Measurements from ENCODE around the gene ADRA2C.

Gene ADRA2C

DNA sequence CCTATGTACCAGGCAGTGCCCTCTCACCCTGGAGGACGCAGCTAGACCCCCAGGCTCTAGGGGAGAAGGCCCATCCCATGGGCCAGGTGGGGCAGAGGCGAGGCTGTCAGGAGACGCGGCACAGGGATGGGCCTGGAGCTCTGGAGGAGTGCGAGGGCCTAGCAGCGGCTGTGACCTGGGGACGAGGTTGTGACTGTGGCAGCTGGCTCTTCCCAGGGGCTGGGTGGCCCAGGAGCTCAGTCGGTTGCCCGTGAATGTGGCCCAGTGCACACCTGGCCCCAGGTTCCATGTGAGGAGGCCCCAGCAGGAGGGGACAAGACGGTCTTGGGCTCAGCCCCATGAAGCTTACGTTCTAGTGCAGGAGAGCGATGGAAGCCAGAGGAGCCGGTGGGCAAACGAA is 31.0 kb upstream of the ADRA2C start:
- no peak for DNase-seq

DNA sequence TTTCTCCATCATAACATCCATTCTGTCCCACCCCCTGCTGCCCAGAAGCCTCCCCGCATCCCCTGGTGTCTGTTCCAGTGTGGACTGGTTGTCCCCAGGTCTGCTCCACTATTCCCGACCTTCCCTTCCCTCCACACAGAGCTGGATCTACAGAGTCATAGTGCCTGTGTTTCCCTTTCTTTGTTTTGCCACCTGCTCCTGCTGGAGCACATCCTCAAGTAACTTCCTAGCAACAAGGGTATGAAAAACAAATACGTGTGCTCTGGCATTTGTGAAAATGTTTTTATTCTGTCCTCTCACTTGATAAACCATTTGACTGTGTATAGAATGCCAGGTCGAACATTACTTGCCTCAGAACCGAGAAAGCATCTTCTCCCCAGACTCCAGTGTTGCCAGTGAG is 29.9 kb upstream of the ADRA2C start:
- no peak for DNase-seq

DNA sequence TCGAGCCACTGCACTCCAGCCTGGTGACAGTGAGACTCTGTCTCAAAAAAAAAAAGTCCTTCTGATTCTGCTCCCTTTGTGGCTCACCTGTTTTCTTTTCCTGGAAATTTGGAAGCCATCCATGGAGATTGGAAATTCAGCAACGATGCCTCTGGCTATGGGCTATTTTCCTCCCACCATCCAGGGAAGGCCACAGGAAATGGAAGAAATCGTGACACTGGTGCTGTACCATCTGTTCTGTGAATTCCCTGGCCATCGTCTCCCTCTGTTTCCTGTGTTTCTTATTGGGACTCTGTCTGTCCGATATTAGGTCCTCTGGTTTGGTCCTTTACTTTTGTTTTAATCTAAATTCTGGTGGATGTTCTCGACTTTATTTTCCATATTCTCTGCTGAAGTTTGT is 29.4 kb upstream of the ADRA2C start:
- DNase-seq: no peak

DNA sequence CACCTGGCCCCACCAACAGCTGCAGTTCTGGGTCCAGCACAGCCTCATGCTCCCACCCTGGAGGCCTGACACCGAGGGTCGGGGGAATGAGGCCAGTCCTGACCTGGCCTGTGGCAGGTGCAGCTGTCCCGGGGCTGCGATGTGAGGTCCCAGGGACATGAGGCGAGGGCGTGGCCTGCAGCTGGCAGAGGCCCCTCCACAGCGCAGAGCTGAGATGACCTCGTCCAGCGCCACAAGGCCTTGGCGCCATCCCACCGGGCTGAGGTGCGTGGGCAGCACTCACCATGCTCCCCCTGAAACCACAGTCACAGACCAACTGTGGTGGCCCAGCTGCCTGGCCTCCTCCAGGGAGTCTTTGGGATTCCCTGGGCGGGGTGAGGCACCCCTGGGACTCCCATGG is 26.6 kb upstream of the ADRA2C start:
- DNase-seq: no peak

DNA sequence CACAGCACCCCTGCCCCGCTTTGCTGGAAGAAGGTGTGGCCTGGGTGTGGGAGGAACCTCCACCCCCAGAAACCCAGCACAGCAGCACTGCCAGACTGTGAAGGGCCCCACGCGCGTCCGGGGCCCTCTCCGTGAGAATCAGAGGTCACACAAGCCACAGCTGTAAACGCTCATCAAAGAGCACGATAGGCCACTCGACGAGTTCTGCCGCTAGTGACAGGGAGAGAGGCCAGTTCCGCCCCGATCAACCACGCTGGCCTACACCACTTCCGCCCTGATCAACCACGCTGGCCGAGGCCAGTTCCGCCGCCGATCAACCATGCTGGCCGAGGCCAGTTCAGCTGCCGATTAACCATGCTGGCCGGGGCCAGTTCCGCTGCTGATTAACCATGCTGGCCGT is 25.9 kb upstream of the ADRA2C start:
- no peak for DNase-seq

DNA sequence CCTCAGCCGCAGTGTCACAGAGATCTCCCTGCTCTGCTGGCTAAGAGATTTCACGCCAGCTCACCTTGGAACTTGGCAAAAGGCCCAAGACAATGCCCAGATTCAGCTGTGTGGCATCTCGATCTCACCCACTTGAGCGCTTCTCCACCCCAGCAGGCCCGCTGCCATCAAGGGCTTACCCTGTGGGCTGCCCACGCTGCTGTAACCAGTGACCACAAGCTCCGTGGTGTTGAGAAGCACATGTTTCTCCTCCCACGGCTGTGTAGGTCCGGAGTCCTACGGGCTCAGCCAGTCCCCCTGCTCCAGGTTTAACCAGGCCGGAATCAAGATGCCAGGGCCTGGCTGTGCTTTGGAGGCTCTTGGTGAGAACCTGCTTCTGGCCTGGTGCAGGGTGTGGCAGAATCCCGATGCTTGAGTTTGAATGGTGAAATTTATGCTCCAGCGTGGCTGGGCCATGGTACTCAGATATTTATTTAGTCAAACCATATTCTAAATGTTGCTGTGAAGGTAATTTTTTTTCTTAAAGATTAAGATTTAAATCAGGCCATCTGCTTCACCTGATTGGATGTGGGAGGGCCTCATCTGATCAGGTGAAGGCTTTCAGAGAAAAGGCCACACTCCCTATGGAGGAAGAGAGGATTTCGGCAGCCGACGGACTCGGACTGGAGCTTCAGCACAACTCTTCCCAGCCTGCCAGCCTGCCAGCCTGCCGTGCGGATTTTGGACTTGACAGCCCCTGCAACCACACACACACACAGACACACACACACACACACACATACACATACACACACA is 24.8 kb upstream of the ADRA2C start:
- no peak for DNase-seq

DNA sequence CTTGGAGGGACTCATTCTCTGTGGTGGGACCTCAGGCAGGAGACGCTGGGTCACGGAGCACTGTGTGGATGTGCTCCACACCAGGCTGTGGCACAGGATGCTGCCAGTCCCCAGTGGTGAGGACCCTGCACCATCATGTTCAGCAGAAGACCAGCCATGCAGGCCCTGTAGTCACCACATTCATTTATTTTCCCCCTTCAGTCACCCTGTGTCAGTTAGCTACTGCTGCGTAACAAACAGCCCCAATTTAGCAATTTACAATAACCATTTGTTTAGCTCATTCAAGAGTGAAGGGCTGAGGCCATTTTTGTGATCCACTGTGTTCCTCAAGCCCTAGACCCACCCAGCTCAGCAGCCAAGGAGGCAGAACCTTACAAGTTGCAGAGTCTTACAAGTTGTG is 23.6 kb upstream of the ADRA2C start:
- DNase-seq: no peak

DNA sequence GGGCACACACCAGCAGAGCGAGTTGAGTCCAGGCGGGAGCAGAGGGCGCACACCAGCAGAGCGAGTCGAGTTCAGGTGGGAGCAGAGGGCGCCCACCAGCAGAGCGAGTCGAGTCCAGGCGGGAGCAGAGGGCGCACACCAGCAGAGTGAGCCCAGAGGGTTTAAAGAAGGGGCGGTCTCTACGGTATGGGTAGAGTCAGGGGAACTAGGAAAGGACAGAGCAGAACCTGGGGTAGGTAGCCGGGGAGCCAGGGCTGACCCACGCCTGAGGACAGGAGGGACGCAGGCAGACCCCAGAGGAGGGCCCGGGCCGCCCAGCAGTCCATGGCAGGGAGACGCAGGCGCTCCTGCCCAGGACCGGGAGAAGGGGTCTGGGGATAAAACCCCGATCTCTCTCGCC is 22.0 kb upstream of the ADRA2C start:
- DNase-seq: no peak

DNA sequence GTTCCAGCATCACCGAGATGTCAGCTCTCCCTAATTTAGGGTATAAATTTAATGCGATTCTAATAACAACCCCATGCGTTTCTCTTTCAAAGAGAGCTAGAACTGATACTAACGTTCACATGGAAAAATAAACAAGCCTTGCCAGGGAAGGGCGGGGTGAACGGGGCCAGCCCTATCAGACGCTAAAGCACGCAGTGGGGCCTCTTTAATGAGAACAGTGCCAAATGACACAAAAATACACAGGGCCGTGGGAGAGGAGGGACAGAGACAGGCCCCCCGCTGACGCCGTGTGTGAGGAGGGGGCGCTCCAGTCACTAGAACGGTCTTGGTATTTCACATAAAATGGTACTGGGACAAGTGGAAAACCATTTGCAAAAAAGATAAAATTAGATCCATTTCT is 21.3 kb upstream of the ADRA2C start:
- DNase-seq: no peak

DNA sequence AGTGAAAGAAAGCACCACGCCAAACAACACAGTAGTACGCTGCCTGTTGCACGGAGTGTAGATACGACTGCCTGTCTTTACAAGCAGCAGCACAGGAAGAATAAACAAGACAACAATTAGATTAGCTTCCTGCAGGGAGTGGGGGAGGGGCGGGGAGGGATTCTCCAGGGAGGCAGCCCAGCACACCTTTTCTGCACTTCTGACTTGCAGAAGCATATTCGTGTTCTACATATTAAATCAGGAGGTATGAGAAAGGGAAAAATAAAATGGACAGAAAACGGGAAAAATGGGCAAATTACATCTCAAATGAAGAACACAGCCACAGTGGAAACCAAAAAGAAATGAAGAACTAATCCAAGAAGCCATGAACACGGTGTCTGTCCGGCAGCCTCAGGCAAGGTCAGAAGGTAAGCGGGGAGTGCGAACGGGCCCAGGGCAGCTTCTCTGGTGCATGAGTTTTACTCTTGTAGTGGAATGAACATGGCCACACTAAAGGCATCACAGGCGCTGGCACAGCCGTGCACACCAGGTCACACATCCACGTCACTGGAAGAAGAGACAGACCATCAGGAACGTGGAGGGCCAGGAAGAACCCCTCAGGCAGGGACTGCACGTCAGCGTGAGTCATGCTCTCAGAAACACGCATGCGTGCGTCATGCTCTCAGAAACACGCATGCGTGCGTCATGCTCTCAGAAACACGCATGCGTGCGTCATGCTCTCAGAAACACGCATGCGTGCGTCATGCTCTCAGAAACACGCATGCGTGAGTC is 20.1 kb upstream of the ADRA2C start:
- DNase-seq: no peak

DNA sequence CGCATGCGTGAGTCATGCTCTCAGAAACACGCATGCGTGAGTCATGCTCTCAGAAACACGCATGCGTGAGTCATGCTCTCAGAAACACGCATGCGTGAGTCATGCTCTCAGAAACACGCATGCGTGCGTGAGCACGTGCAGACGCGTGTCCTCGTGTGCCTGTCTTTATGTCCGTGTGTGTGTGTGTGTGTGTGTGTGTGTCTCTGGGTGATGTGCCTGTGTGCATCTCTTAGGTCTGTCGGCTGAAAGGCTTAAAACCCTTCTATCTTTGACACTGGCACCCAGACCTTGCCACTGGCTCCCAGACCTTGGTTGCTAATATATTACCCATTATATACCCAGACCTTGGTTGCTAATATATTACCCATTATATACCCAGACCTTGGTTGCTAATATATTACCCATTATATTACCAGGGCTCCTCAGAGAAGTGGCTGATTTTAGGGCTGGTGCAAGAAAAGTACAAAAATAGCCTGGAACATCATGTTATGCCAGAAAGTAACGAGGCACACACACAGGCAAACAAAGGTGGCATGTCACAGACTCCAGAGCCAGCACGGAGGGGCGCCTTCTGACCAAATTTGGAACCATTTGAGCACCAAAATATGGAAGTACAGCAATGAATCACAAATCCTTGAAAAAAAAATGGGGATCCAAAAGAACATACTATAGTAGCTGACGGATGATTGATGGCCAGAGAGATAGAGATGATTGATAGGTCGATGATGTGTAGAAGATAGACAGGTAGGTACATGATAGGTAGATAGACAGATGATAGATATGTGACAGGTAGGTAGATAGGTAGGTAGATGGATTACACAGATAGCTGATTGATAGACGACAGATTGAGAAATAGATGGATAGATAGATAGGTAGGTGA is 19.2 kb upstream of the ADRA2C start:
- DNase-seq: no peak

DNA sequence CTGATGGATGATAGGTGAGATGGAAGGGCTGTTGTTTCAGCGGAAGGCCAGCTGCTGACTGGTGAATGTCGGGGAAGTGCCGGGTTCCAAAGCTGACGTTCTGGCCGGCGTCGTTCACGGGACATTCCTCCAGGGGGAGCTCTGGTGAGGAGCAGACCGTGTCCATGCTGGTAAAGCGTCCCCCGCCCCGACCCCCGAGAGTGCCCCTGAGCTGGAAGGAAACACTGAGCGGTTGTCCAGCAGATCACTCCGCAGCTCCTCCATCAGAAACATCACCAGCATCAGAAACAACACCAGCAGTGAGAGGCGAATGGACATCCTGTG is 18.6 kb upstream of the ADRA2C start:
- DNase-seq: no peak

DNA sequence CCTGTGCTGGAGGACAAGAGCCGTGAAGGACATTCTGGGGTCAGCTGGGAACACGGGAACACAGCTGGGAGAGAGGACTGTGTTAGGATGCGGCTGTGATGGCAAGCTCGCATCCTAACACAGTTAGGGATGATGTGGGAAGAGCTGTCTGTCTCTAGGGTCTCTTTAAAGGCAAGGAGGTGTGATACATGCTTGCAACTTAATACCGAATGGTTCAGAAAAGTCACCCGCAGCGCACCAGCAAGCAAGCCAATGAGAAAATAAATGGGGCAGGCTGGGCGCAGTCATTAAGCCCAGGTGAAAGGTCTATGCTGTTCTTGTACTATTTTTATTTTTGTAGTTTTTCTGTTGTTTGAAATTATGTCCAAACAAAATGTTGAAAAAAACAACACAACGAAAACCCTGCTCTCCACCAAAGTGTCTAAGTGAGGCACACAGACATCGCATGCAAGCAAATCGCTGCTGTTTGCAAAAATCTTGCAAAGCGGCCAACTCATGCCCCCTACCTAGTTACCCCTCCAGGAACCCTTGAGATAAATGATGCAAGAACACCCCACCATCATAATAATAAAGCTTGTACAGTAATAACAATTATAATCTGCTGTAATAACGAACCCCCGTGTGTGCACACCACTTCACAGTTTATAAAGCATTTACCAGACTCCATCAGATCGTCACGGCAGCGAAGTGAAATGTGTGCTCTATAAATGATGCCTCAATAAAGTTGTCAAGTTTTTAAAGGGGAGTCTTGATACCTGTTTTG is 17.9 kb upstream of the ADRA2C start:
- DNase-seq: no peak

DNA sequence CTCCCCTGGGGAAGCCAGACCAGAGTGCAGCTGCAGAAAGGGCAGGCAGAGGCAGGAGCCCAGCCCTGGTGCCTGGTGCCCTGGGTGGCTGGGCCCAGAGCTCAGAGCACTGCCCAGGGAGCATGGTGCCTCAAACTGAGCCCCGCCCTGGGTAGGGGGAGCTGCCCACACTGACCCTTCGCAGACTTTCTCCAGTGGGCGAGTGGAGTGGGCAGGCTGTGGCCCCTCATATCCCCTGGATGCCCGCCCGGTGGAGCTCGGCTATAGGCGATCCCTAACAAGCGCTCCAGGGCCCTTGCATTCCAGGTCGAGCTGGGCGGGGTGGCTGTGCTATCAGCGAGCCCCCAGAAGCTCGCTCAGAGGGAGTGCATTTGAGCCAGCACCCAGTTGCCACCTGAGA is 17.1 kb upstream of the ADRA2C start:
- DNase-seq: no peak

DNA sequence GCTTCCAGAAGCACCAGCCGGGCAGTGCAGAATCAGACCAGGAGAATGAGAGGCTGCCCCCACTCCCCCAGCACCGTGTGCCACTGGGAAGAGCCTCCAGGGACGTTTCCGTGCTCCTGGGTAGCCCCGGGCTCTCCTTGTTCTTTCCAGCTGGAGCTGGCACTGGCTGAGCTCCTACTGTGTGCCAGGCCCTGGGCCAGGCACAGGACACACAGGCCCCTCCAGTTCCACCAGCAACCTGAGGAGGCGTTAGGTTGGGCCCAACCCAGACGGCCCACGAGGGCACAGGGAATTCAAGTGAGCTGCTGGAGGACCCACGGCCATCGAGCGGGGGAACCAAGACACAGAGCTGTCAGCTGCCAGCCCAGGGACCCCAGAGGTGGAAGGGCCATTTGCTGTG is 15.9 kb upstream of the ADRA2C start:
- DNase-seq: no peak

DNA sequence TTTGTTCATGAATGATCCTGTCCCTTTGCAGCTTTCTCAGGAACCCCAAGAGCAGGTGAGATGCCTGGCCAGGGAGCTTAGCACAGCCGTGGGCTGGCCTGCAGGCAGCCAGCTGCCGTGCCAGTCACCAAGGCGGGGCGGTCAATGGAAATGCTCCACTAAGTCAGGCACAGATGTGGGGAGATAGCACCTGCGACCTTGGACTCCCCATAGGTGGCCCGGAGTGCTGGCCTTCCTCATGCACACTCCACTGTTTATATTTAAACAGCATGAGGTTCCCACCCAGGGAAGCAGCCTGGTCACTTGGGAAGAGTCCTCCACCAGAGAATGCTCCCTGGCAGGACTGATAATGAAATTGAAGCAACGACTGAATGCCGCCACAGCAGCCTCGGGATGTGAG is 14.2 kb upstream of the ADRA2C start:
- DNase-seq: no peak

DNA sequence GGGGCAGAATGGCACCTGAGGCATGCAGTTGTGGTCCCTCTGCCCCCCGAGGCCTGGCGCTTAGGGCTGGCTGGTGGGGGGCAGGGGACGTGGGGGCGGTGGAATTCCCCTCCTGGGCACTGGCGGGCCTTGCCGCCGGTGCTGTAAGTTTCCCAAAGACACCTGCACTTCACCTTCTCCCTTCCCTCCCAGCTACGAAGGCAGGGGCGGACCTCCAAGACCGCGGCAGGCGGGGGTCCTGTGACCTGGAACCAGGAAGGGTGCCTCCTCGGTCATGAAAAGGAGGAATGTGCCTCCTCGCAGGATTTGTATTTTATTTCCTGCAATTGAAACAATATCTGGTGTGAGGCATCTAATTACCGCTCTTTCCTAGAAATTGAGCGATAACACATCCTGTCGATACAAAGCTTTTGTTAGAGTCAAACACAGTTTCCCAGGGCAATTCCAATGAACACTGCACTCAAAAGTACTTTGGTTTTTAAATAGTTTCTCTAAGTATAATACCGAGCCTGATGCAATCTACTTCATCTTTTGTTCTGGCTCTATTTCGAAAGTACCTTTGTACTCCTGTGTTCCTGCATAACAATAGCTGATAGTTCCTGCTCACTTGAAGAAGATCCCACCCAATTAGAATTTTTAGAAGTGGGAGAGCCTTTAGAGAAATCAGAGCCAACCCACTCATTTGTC is 12.3 kb upstream of the ADRA2C start:
- no peak for DNase-seq

DNA sequence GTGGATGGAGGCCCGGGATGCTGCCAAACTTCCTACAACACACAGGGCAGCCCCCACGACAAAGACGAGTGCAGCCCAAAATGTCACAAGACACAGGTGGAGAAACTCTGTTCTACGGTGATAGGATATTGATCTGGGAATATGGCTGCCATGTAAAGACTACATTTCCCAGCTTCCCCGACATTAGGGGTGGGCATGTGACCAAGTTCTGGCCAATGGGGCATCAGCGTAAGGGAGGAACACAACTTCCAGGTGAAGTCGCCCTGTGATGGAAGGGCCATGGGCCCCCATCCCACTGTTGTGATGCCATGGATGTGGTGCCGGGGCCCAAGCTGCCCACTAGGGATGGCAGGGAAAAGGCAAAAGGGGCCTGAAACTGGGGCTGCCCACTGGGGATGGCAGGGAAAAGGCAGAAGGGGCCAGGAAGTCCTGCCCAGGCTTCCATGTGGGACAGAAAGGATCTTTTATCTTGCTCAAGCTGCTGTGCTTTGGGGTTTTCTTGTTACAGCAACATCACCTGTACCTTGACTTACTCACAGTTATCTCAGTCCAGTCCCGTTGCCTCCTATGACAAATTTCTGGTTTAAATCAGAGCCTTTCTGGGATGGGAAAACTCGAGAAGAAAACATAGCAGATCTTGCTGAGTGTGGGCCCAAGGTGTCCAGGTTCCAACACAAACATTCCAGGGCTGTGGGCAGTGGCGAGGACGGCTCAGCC is 9.7 kb upstream of the ADRA2C start:
- no peak for DNase-seq

DNA sequence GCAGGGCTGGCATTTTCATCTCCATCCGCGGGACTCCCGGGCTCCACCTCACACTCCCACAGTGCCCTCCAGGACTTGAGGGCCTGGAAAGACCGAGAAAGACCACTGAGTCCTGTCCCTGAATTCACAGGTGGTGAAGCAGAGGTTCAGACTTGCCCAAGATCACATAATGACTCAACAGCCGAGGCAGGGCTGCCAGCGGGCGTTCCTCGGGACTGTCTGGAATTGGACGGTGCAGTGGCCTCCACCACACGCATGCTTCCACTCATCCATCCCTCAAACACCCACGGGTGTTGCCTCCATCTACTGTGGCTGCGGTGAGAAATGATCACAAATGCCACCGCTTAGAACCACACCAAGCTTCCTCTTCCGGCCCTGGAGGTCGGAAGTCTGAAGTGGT is 6.9 kb upstream of the ADRA2C start:
- no peak for DNase-seq

DNA sequence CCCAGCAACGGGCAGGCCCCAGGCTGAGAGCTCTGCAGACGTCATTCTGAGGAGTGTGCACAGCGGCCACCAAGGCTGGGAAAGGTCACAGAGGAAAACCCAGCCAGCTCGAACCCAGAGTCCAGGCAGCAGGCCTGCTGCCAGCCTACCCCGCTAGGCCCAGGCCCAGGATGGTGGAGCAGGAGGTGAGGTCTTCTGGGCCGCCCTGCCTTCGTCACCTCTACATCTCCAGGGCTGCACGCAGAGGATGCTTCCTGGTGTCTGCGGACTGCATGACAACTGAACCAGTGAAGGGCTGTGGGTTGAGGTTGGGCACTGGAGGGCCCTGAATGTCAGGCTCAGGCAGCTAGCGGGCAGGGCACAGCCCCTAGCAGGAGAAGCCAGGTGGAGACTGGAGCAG is 5.8 kb upstream of the ADRA2C start:
- DNase-seq: no peak

DNA sequence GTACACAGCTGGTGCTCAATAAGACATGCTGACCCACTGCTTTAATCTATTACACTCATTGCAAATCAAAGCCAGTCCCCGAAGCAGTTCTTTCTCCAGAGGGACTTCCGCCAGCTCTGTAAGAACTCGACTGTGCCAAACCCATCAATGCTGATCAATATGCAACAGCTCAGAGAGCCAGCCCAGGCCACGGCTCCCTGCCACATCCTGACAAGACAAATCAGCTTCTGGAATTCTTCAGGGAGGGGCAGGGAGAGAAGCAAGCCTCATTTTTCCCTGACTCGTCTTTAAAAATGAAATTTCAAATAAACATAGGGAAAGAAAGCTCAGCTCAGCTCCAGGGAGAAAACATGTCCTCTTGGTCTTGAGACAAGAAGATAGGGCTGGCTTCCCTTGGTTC is 5.3 kb upstream of the ADRA2C start:
- DNase-seq: no peak

DNA sequence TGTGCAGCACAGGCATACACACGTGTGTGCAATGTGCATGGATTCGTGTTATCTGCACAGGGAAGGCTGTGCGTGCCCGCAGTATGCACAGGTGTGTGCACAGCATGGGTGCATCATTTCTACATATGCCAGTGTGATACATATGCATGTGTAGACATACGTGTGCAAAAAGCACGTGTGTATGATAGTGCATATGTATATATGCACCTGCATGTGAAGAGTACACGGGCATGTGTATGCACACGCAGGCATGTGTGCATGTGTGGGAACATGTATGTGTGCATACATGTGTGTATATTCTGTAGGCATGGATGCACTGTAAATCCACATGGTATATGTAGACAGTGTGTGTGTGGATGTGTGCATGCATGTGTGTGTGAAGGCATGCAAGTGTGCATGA is 3.9 kb upstream of the ADRA2C start:
- no peak for DNase-seq

Measured in T1000 (cell line).